Mesenchymal stem cell (in vitro differentiated cells and primary cell): ENCODE results near the gene LNX1.

Experiments
- DNase-seq: peaks from one replicate; pipeline ENCODE4 v3.0.0-alpha.2; 2013
- H2AFZ ChIP-seq: one replicate; pipeline ENCODE4 v1.6.1; 2013; ENCODE audit warnings: low read depth, mild to moderate bottlenecking, control low read depth, inconsistent platforms, low read length, moderate library complexity
- H2AK5ac ChIP-seq: 2 replicates; pipeline ENCODE4 v1.6.1; 2013; ENCODE audit warnings: low read length, moderate library complexity, mild to moderate bottlenecking, inconsistent platforms; ENCODE audit not compliant: severe bottlenecking
- H2BK120ac ChIP-seq: one replicate; pipeline ENCODE4 v1.6.1; 2013; ENCODE audit warnings: low read depth, mild to moderate bottlenecking, inconsistent platforms, low read length, moderate library complexity
- H2BK12ac ChIP-seq, 2 experiments: one replicate each; pipeline ENCODE4 v1.6.1; 2013; ENCODE audit warnings: inconsistent platforms in 2 of 2, low read length in 2 of 2, mild to moderate bottlenecking in 2 of 2, moderate library complexity in 2 of 2, control low read depth in 1 of 2
- H2BK15ac ChIP-seq: one replicate; pipeline ENCODE4 v1.6.1; 2013; ENCODE audit warnings: mild to moderate bottlenecking, low read depth, inconsistent platforms; ENCODE audit not compliant: poor library complexity, severe bottlenecking
- H2BK5ac ChIP-seq: 2 replicates; pipeline ENCODE4 v1.6.1; 2013; ENCODE audit warnings: low read depth, mild to moderate bottlenecking, low read length, control low read depth, inconsistent platforms; ENCODE audit not compliant: poor library complexity, severe bottlenecking
- H3K14ac ChIP-seq, 2 experiments: one replicate each; pipeline ENCODE4 v1.6.1; 2013; ENCODE audit warnings: inconsistent platforms in 2 of 2, low read length in 2 of 2, control low read depth in 1 of 2, mild to moderate bottlenecking in 1 of 2, moderate library complexity in 1 of 2
- H3K18ac ChIP-seq, 2 experiments: one replicate each; pipeline ENCODE4 v1.6.1; 2013; ENCODE audit warnings: inconsistent platforms in 2 of 2, low read length in 2 of 2, control low read depth in 1 of 2, low read depth in 1 of 2, mild to moderate bottlenecking in 1 of 2
- H3K23ac ChIP-seq, 2 experiments: one replicate each; pipeline ENCODE4 v1.6.1; 2013; ENCODE audit warnings: inconsistent platforms in 2 of 2, low read length in 2 of 2, mild to moderate bottlenecking in 2 of 2, moderate library complexity in 2 of 2, control low read depth in 1 of 2
- H3K27ac ChIP-seq: 2 replicates; pipeline ENCODE4 v1.5.1; 2013; ENCODE audit warnings: mild to moderate bottlenecking, moderate library complexity, low read length, control low read depth, inconsistent platforms; ENCODE audit not compliant: poor library complexity, severe bottlenecking
- H3K27me3 ChIP-seq, 2 experiments: 2 replicates each; pipeline versions ENCODE4 v1.6.1 to v1.7.0; 2013; ENCODE audit warnings: low read length in 2 of 2, mild to moderate bottlenecking in 2 of 2, moderate library complexity in 2 of 2, control low read depth in 1 of 2, inconsistent platforms in 1 of 2; ENCODE audit not compliant: control insufficient read depth in 1 of 2, insufficient read depth in 1 of 2
- H3K36me3 ChIP-seq, 2 experiments: 2 replicates each; pipeline versions ENCODE4 v1.6.1 to v1.7.0; 2013; ENCODE audit warnings: low read length in 2 of 2, control low read depth in 1 of 2, inconsistent platforms in 1 of 2, low read depth in 1 of 2, mild to moderate bottlenecking in 1 of 2; ENCODE audit not compliant: insufficient read depth in 2 of 2, control insufficient read depth in 1 of 2
- H3K4ac ChIP-seq, 2 experiments: one replicate each; pipeline ENCODE4 v1.6.1; 2013; ENCODE audit warnings: inconsistent platforms in 2 of 2, low read length in 2 of 2, mild to moderate bottlenecking in 2 of 2, moderate library complexity in 2 of 2, control low read depth in 1 of 2, low read depth in 1 of 2
- H3K4me1 ChIP-seq: 2 replicates; pipeline ENCODE4 v1.6.1; 2013; ENCODE audit warnings: low read depth, low read length, control low read depth; ENCODE audit not compliant: control insufficient read depth, insufficient read depth
- H3K4me2 ChIP-seq: 2 replicates; pipeline ENCODE4 v1.6.1; 2013; ENCODE audit warnings: low read length, mild to moderate bottlenecking, inconsistent platforms; ENCODE audit not compliant: poor library complexity, severe bottlenecking
- H3K4me3 ChIP-seq, 2 experiments: 2 replicates each; pipeline versions ENCODE4 v1.5.1 to v1.7.0; 2013; ENCODE audit warnings: low read length in 2 of 2, mild to moderate bottlenecking in 2 of 2, control low read depth in 1 of 2, low read depth in 1 of 2; ENCODE audit not compliant: insufficient read depth in 1 of 2
- H3K79me1 ChIP-seq: replicated peaks from 2 replicates; pipeline ENCODE4 v1.6.1; 2013; ENCODE audit warnings: mild to moderate bottlenecking, control low read depth, low read length, inconsistent platforms; ENCODE audit not compliant: poor library complexity, severe bottlenecking
- H3K9ac ChIP-seq: 2 replicates; pipeline ENCODE4 v1.7.0; 2013; ENCODE audit warnings: mild to moderate bottlenecking, low read length, moderate library complexity
- H3K9me3 ChIP-seq: 2 replicates; pipeline ENCODE4 v1.7.0; 2013; ENCODE audit warnings: mild to moderate bottlenecking, low read length; ENCODE audit not compliant: control insufficient read depth
- H4K8ac ChIP-seq: one replicate; pipeline ENCODE4 v1.6.1; 2013; ENCODE audit warnings: inconsistent platforms, mild to moderate bottlenecking, low read length, moderate library complexity
- H4K91ac ChIP-seq: one replicate; pipeline ENCODE4 v1.6.1; 2013; ENCODE audit warnings: mild to moderate bottlenecking, low read length, inconsistent platforms
- WGBS: methylation state at CpG from one replicate; pipeline ENCODE4 v1.1.7; 2013; ENCODE audit warnings: mixed read lengths; 5-methylcytosine and 5-hydroxymethylcytosine counted together

The LNX1 gene

GRCh38 chr4:53593765-53594164 is 2.5 kb upstream of the LNX1 start:
- WGBS: 100% methylated on average over 2 of the region's 2 CpGs
- Histone ChIP-seq H2AK5ac (no peak overlapping the region), H3K23ac (no peak overlapping the region), H2AFZ (no peak overlapping the region), H4K91ac (no peak overlapping the region), H3K9ac (no peak overlapping the region), H3K4ac (no peak overlapping the region), H2BK12ac (no peak overlapping the region), H2BK15ac (no peak overlapping the region), H3K4me3 (no peak overlapping the region), H3K36me3 (no peaks in the 10 kb centered on the region), H4K8ac (no peak overlapping the region), H3K4me1 (peaks cover 3% of the 10 kb centered on the region), H3K27me3 (no peaks in the 10 kb centered on the region), H3K9me3 (no peaks in the 10 kb centered on the region), H3K14ac (no peak overlapping the region), H3K18ac (no peak overlapping the region), H3K4me2 (no peak overlapping the region), H3K27ac (no peak overlapping the region), H3K79me1 (no peaks in the 10 kb centered on the region), H2BK120ac (no peak overlapping the region), H2BK5ac (no peak overlapping the region)
- DNase-seq: no peak

GRCh38 chr4:53592686-53593501 is 1.6 kb upstream of the LNX1 start:
- H2BK5ac ChIP-seq: no peak overlapping the region
- peak overlapping the region; percentile 38 to 40 for H3K4me3 ChIP-seq
- peak overlapping the region; percentile 83 for H2BK120ac ChIP-seq
- H3K14ac ChIP-seq: peak overlapping the region in 1 of 2 experiments; percentile 13
- H3K36me3 ChIP-seq: no peaks in the 10 kb centered on the region
- H4K8ac ChIP-seq: peak overlapping the region; percentile 71
- no peak overlapping the region for H4K91ac ChIP-seq
- peak overlapping the region; percentile 41 for H3K27ac ChIP-seq
- 18% methylated on average over 15 of the region's 20 CpGs for WGBS
- H2AFZ ChIP-seq: peak overlapping the region; percentile 49
- no peak overlapping the region for H3K23ac ChIP-seq
- H3K18ac ChIP-seq: peak overlapping the region; percentile 8 to 92
- peak overlapping the region in 1 of 2 experiments; percentile 66 for H2BK12ac ChIP-seq
- peak overlapping the region; percentile 84 for H2BK15ac ChIP-seq
- no peak overlapping the region for H3K9ac ChIP-seq
- no peaks in the 10 kb centered on the region for H3K9me3 ChIP-seq
- DNase-seq: peak; percentile 47
- H3K27me3 ChIP-seq: no peaks in the 10 kb centered on the region
- peak overlapping the region; percentile 51 for H3K4me2 ChIP-seq
- peaks cover 3% of the 10 kb centered on the region for H3K4me1 ChIP-seq
- H2AK5ac ChIP-seq: no peak overlapping the region
- no peaks in the 10 kb centered on the region for H3K79me1 ChIP-seq
- H3K4ac ChIP-seq: peak overlapping the region in 1 of 2 experiments; percentile 67

- H3K9me3 ChIP-seq: no peaks in the 10 kb centered on the region
- peak overlapping the region in 1 of 2 experiments; percentile 8 for H3K18ac ChIP-seq
- no peak overlapping the region for H3K23ac ChIP-seq
- H3K4me1 ChIP-seq: peaks cover 5% of the 10 kb centered on the region
- H3K27ac ChIP-seq: peak overlapping the region; percentile 15
- H3K14ac ChIP-seq: peak overlapping the region in 1 of 2 experiments; percentile 3
- H2AFZ ChIP-seq: no peak overlapping the region
- H4K8ac ChIP-seq: peak overlapping the region; percentile 59
- H4K91ac ChIP-seq: no peak overlapping the region
- no peaks in the 10 kb centered on the region for H3K27me3 ChIP-seq
- no peak overlapping the region for H3K4me2 ChIP-seq
- no peaks in the 10 kb centered on the region for H3K36me3 ChIP-seq
- no peak overlapping the region for H2BK5ac ChIP-seq
- H2AK5ac ChIP-seq: no peak overlapping the region
- DNase-seq: peak; percentile 84
- H3K4ac ChIP-seq: peak overlapping the region; percentile 54 to 73
- no peaks in the 10 kb centered on the region for H3K79me1 ChIP-seq
- H2BK120ac ChIP-seq: peak overlapping the region; percentile 83
- peak overlapping the region in 1 of 2 experiments; percentile 70 for H2BK12ac ChIP-seq
- no peak overlapping the region for H3K4me3 ChIP-seq
- WGBS: 51% methylated on average over 8 of the region's 8 CpGs
- no peak overlapping the region for H2BK15ac ChIP-seq
- H3K9ac ChIP-seq: no peak overlapping the region
Observed at GRCh38 chr4:53592122-53592521, 836 bp upstream of the LNX1 start.

DNA sequence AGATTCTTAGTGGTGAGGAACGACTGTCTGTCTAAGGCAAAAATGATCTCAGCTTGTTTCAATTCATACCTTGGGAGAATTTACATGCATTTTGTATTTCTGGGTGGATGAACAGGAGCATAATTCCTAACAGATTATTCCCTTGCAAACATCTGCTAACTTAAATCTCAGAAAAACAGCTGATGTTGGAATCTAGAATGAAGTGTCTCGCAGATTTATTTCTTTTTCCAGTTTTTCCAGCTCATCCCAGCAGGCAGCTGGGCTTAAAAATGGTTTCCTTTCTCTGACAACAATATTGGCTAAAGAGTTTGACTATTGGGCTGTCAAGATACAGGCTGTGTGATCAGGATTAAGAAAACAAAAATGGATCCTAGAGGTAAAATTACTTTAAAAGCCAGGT is 1.1 kb downstream of the LNX1 start:
- Histone ChIP-seq H3K9me3 (no peaks in the 10 kb centered on the region), H3K4ac (no peak overlapping the region), H3K18ac (no peak overlapping the region), H4K8ac (no peak overlapping the region), H3K79me1 (no peaks in the 10 kb centered on the region), H2BK5ac (no peak overlapping the region), H3K4me1 (peaks cover 5% of the 10 kb centered on the region), H3K4me2 (no peak overlapping the region), H3K14ac (no peak overlapping the region), H2BK12ac (no peak overlapping the region), H4K91ac (no peak overlapping the region), H3K4me3 (no peak overlapping the region), H2BK120ac (no peak overlapping the region), H2AFZ (no peak overlapping the region), H3K27ac (no peak overlapping the region), H3K27me3 (no peaks in the 10 kb centered on the region), H3K23ac (no peak overlapping the region), H3K9ac (no peak overlapping the region), H3K36me3 (no peaks in the 10 kb centered on the region), H2BK15ac (no peak overlapping the region), H2AK5ac (no peak overlapping the region)
- WGBS: 74% methylated on average over 2 of the region's 2 CpGs
- no peak for DNase-seq
